H1 (cell line): ENCODE data around the gene CDC5L. TPM values are rescaled to one million over a fixed set of nuclear protein-coding genes. Genes with fewer than 3 reads are reported as not detected.

Experiments
- GABPA ChIP-seq: IDR thresholded peaks from 2 replicates; pipeline ENCODE4 v1.6.1; 2011; ENCODE audit warnings: mild to moderate bottlenecking, low read length, moderate library complexity, borderline replicate concordance; ENCODE audit not compliant: insufficient read depth
- NRF1 ChIP-seq: IDR thresholded peaks from 2 replicates; pipeline ENCODE4 v1.6.1; 2011; ENCODE audit warnings: mild to moderate bottlenecking, low read depth, low read length, improper control_type of control experiment
- SAP30 ChIP-seq: fragments of 300-600 bp; sonication (generic); IDR thresholded peaks from 2 replicates; pipeline ENCODE4 v1.7.1; 2012; ENCODE audit warnings: low read length, moderate library complexity, mild to moderate bottlenecking, inconsistent platforms; ENCODE audit not compliant: insufficient read depth, insufficient replicate concordance
- polyA plus RNA-seq, 7 experiments: library from polyadenylated mRNA; depleted of rRNA in 3 of 7; stranded (reverse) in 5 of 7; unstranded in 2 of 7; fragments of >200 nt in 5 of 7; fragments of 200-250 nt in 2 of 7; gene quantifications; 1 replicate in 5 of 7; 2 replicates in 1 of 7; 4 replicates in 1 of 7; pipeline versions ENCODE4 v1.2.1 to v1.2.3, GENCODE V29; 2011 to 2013; ENCODE audit warnings: missing spikeins in 2 of 7, mixed read lengths in 2 of 7
- total RNA-seq: library from RNA; stranded (reverse); fragmentation: NEBNext Ultra II Directional; extraction: Animal tissue kit (Norgen Biotek cat#: 25700); gene quantifications from 2 replicates; pipeline ENCODE4 v1.2.1, GENCODE V29; 2021

The CDC5L gene
- total and polyA plus RNA-seq, 2 of the 8 experiments (the other 6 are each of a cell fraction or from before 2014, with no cell fraction given) = 8.4 to 32.8 TPM

DNA sequence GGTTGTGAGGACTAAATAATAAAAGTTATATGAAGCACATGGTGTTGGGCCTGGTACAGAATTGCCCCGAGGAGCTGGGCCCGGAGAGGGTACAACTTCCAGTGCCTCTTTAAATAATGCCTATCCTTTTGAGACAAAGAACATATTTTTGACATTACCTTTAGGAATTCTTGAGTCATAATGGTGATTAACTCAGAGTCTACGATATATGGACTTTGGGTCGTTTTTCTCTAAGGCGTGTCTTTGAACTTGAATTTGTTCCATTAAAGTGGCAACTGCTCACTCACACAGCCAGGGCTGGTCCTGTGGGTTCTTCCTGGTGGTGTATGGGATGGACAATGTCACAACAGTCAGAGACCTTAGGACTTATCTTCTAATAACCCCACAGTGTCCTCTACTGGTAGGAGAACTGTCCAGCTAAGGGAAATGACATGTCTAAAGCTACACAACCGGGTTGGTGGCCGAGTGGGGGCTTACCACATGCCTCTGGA lies 106.5 kb downstream of the CDC5L start (continued):
- no peak for TF ChIP-seq NRF1
- no peak for TF ChIP-seq GABPA
- TF ChIP-seq SAP30 = no peak
